GM23248 (cell line): ENCODE measurements around the gene ZNF831.

Experiments
- EZH2 ChIP-seq: fragments of 200-600 bp; sonication (generic); IDR thresholded peaks from 2 replicates; pipeline ENCODE4 v1.6.1; 2018; ENCODE audit warnings: antibody characterized with exemption, mild to moderate bottlenecking; ENCODE audit not compliant: insufficient read depth, poor library complexity, severe bottlenecking
- EZH2phosphoT487 ChIP-seq: fragments of 200-600 bp; sonication (generic); IDR thresholded peaks from 2 replicates; pipeline ENCODE4 v1.6.1; 2018; ENCODE audit warnings: antibody characterized with exemption, moderate library complexity, mild to moderate bottlenecking, low read depth; ENCODE audit not compliant: insufficient read depth

GRCh38 chr20:59205044-59205443 is 41.4 kb downstream of the ZNF831 start:
- TF ChIP-seq EZH2 (no peak), EZH2phosphoT487 (no peak)
